GM21786 (cell line): Measurements from ENCODE around the gene AIG1.
"Not testable (repeated sequence)": the region's sequence is repeated elsewhere in the genome, so short reads cannot be mapped to it uniquely, and the experiment has no call there.

Source experiments
- ATAC-seq: cut with Tn5 transposase; IDR thresholded peaks from one replicate; pipeline ENCODE4 v1.9.1; 2021; ENCODE audit not compliant: unreplicated experiment

AIG1 gene, protein sequence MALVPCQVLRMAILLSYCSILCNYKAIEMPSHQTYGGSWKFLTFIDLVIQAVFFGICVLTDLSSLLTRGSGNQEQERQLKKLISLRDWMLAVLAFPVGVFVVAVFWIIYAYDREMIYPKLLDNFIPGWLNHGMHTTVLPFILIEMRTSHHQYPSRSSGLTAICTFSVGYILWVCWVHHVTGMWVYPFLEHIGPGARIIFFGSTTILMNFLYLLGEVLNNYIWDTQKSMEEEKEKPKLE

DNA sequence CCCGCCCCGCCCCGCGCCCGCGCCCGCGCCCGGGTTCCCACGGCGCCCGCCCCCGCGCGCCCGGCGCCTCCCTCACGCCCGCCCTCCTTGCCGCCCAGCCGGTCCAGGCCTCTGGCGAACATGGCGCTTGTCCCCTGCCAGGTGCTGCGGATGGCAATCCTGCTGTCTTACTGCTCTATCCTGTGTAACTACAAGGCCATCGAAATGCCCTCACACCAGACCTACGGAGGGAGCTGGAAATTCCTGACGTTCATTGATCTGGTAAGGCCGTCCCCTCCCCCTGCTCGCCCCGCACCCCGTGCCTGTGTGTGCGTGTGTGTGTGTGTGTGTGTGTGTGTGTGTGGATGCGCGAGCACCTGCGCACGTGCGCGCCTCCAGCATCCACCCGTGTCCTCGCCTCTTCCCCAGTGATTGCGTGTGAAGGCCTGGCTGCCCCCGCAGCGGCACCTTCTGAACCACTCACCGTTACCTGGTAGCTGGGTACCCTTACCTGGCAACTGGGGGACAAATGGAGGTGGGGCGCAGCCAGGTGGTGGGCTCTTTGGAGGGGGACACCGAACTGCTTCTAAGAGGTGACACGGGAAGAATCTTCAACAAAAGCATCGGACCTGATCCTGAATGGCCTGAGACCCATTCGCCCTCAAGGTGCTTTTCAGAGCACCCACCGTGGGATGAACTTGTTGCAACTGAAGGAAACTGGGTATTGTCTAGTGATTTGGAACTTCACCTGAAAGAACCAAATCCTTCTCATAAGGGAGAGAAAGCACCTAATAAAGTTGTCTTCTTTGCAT lies at the start of gene AIG1:
Gene AIG1 (plus strand): TSS at position 84 of the 791 bp plus-strand sequence. CDS start 37 bp downstream, at position 121.
- peak; percentile 16 for ATAC-seq

DNA sequence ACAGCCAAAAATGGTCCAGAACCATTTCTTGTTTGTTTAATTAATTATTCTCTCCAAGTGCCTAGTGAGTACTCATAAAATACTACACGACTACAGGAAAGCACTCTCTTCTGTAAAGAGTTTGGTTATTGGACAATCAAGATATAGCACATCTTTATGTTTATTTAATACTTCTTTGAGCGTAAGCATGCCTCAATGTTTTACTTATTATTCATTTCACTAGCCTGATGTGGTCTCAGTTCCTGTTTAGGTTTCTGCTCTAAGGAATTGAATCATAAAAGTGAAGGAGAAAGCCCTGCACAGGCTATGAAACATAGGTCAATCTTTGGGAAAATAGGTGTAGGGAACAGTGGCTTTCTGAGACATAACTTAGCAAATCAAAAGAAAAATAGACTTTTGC lies 45.9 kb upstream of the AIG1 start:
- ATAC-seq: peak; percentile 45

DNA sequence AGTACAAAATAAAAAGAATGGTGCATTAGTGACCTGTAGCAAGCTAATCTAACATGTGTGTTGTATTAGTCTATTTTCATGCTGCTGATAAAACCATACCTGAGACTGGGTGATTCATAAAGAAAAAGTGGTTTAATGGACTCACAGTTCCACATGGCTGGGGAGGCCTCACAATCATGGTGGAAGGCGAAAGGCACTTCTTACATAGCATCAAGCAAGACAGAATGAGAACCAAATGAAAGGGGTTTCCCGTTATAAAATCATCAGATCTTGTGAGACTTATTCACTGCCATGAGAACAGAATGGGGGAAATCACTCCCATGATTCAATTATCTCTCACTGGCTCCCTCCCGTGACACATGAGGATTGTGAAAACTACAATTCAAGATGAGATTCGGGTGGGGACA lies 45.4 kb upstream of the AIG1 start:
- ATAC-seq: no peak

DNA sequence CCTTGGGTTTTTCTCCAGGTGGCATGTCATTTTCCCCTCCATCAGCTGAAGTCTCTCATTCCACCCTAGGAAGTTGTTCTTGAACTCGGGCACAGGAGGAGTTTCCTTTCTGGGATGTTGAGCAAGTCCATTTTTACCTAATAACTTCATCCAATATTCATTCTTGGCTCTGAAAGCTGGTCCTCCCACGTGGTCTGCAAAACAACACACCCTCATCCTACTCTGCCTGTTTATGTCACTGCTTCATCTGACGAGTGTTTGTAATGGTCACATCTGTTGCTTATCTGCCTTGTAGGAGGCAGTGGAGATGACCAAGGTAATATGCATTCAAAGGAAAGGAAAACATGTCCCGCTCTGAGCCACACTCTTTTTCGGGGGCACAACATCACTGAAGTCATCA lies 41.7 kb upstream of the AIG1 start:
- ATAC-seq: no peak

DNA sequence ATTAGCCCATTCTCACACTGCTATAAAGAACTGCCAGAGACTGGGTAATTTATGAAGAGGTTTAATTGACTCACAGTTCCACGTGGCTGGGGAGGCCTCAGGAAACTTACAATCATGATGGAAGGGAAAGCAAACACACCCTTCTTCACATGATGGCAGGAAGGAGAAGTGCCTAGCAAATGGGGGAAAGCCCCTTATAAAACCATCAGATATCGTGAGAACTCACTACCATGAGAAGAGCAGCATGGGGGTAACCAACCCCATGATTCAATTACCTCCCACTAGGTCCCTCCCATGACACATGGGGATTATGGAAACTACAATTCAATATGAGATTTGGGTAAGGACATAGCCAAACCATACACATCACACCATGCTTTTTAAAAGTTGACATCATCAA lies 39.8 kb upstream of the AIG1 start:
- not testable (repeated sequence) for ATAC-seq

DNA sequence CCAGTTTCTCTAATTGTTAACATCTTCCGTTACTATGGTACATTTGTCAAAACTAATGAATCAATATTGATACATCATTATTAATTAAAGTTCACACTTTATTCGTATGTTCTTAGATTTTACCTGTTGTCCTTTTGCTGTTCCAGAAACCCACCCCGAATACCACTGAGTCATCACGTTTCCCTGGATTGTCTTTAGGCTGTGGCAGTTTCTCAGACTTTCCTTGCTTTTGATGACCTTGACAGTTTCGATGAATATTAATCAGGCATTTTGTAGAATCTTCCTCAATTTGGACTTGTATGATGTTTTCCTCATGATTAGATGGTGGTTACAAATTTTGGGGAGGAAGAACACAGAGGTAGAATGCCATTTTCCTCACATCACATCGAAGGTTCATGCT lies 39.1 kb upstream of the AIG1 start:
- ATAC-seq: no peak

DNA sequence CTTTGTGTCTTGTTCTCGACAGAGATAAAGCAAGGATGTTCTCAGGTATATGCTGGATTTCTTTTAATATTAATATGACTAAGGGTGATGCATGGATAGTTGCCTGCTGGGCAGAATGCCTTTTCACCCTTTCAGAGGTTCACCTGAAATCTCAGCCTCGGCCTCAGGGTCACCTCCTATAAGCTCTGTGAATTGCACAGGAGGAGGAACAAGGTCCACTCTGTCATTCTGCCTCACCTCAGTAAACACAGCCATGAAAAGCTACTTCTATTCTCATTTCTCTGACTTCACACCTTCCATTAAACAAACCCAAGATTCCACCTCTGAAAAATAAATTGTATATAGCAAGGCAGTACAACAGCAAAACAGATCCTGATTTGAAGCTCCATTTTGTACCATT lies 38.1 kb upstream of the AIG1 start:
- no peak for ATAC-seq

DNA sequence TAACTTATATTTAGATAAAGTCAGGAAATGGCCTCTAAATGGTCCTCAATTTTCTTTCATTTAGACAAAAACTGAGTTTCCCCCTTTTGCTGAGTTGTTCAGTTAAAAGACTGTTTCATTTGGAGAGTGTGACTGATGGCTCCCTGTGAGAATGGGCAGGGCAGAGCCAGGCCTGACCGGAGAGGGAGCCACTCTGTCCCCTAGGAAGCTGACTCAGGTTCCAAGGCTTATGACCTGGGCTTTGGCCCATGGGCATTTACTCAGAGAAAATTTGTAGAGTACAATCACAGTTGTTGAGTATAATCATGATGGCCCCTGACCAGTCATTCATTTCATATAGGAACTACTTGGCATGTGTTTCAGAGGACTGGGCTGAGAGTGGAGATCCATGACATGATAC lies 37.0 kb upstream of the AIG1 start:
- ATAC-seq: no peak

DNA sequence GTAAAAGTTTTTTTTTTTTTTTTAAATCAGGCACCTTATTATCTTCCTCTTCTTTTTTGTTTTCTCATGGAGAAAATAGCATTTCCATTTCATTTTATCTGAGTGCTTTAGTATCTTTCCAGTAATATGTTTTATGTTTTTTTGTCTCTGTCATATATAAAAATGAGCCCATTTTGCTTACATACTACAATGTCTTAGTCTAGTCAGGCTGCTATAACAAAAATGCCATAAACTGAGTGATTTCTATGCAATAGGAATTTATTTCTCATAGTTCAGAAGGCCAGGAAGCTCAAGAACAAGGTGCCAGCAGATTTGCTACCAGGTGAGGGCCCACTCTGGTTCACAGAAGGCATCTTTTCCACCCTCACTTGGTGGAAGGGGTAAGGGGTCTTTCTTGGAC lies 35.7 kb upstream of the AIG1 start:
- no peak for ATAC-seq

DNA sequence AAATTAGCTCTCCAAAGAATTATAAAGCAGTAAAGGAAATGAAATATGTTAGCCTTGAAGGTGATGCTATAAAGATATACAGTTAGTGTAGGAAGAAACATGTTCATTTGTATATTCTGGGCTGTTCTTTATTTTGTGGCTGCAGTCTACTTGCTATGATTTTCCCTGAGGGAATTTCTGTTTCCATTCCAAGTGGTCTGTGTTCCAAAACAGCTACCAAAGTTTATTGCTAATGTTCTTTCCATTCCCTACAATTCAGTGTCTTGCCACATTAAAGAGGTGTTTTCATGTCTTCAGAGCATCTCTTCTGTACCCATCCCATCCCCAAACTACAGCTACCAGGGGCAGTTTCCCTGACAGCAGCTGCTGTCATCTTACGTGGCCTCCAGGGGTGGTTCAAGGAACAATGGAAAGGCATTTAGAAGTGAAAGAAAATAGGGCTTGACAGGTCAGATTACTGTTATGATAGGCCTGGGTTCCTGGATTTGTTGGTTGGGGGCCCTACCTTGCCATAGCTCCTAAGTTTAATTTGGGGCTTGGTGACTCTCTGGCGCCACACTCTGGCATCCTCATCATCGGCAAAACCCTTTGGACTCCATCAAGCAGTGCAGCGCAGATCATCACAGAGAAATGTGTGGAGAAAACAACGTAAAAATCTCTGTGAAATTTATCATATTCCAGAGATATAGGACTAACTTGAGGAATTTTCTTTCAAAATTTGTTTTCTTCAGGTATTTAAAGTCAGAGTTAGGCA lies 33.8 kb upstream of the AIG1 start:
- no peak for ATAC-seq

DNA sequence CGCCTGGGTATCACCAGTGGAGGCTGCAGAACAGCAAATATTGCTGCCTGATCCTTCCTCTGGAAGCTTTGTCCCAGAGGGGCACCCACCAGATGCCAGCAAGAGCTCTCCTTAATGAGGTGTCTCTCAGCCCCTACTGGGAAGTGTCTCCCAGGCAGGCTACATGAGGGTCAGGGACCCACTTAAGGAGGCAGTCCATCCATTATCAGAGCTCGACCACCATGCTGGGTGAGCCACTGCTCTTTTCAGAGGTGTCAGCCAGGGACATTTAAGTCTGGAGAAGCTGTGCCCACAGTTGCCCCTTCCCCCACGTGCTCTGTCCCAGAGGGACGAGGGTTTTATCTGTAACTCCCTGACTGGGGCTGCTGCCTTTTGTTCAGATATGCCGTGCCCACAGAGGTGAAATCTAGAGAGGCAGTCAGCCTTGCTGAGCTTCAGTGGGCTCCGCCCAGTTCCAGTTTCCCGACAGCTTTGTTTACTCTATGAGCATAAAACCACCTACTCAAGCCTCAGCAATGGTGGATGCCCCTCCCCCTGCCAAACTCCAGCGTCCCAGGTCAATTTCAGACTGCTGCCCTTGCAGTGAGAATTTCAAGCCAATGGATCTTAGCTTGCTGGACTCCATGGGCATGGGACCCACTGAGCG lies 25.9 kb upstream of the AIG1 start:
- ATAC-seq: no peak

DNA sequence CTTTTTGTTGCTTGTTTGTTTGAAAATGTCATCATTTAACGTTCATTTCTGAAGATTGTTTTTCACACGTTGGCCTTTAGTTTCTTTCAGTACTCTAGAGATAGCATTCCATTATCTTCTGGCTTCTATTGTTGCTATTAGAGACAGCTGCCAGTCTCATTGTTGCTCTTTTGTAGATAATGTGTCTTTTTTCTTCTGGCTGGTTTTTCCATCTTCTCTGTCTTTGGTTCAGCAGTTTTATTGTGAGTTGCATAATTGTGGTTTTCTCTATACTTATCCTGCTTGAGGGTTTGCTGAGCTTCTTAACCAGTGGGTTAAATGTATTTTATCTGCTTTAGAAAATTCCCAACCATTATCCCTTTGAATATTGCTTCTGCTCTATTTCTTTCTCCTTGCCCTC lies 23.2 kb upstream of the AIG1 start:
- no peak for ATAC-seq

DNA sequence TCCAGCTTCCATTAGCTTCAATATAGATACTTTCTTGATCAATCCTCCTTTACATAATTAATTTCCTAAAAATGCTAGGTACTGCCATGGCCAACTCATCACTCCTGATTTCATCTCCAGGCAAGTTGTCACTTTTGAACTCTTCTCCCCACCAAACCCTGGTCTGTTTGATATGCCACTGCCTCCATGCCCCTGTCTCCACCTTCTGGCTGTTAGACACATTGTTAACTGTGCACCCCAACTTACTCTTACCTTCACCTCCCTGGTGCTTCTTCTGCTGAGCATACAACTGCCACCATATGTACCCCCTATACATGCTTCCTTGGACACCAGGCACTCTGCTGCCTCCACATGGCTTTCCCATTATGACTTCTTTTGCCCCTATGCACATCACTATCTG lies 21.9 kb upstream of the AIG1 start:
- ATAC-seq: no peak

DNA sequence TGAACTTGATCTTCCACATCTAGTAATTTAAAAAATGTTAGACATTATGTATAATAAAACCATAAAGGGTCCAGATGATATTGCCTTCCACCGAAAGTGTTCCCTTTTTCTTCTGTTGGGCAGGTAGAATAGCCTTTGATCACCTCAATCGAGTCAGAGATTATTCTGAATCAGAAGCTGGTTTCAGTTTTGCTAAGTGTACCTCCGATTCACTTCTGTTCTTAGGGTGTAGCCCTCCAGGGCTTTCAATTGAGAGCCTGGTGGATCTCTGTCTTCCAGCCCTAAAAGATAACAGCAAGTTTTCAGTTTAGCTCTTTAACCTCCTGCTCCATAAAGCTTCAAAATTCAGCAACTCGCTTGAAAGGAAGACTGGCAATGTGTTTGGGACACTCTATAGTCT lies 21.1 kb upstream of the AIG1 start:
- ATAC-seq: no peak

DNA sequence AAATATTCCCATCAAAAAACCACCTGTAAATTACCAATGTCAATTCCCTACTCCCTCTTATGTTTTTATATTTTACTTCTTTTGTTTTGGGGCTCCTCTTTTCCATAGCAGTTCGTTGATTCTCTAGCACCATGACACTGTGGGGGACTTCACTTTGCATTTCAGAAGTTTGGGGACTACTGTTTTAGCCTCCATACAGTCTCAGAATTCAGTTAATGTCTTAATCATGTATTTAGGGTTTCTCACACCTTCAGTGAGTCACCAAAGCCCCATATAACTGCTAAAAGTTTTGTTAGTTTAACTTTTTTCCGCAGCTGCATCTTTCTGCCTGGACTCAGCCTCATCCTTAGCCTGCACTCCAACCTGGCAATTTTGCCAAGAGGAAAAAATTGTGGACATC lies 20.7 kb upstream of the AIG1 start:
- ATAC-seq: no peak

DNA sequence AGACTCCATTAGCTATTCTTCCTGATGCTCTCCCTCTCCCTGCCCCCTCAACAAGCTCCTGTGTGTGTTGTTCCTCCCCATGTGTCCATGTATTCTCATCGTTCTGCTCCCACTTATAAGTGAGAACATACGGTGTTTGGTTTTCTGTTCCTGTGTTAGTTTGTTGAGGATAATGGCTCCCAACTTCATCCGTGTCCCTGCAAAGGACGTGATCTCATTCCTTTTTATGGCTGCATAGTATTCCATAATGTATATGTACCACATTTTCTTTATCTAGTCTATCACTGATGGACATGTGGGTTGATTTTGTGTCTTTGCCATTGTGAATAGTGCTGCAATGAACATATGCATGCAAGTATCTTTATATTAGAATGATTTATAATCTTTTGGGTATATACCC lies 16.3 kb upstream of the AIG1 start:
- not testable (repeated sequence) for ATAC-seq

DNA sequence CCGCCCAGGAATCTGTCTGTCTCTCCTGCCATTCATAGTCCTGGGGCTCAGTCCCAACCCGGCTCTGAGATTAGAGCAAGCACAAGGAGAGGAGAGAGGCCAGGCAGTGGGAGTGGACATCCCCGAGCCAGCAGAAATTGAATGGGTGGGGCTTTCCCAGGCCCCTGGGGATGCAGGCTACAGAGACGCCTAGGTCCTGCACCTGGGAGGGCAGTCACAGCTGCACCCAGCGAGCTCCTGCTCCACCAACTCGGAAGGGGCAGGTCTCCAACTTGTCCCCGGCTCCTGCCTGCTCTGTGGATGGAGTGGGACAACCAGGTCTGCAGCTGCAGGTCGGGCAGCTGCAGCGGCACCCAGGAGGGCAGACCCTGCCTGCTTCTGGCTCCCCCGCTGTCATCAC lies 11.1 kb upstream of the AIG1 start:
- no peak for ATAC-seq

DNA sequence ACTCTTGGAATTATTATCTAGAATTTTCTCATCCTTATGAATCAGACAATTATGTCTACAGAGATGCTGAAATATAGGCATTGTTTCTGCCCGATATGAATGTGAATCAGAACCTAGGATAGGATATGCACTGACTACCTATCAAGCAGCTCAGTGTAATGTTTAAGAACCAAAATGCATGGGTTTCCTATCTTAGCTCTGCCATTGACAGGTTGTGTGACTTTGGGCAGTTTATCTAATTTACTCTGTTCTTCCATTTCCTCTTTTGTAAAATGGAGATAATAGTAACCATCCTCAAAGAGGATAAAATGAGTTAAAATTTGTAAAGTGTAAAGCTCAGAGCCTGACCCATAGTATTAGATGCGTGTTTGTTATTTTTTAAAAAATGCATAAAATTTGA lies 10.2 kb upstream of the AIG1 start:
- no peak for ATAC-seq

DNA sequence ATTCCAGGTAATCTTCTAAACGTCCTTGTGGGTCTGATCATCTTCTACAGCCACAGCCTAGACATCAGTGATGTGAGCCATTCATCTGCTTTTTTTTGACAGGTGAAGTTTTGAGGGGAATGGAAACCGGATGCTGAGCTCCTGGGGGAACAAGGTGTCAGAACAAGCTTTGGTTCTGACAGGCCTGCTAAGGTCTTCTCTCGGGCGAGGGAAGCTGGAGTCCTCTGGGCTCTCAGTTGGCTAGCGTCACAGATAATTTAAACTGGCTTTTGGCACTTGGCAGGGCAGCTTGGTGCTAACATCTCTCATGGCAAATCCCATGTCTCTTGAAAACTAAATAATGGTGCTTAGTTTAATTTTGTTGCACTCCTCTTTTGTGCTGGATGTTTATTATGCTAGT lies 8.4 kb upstream of the AIG1 start:
- no peak for ATAC-seq

DNA sequence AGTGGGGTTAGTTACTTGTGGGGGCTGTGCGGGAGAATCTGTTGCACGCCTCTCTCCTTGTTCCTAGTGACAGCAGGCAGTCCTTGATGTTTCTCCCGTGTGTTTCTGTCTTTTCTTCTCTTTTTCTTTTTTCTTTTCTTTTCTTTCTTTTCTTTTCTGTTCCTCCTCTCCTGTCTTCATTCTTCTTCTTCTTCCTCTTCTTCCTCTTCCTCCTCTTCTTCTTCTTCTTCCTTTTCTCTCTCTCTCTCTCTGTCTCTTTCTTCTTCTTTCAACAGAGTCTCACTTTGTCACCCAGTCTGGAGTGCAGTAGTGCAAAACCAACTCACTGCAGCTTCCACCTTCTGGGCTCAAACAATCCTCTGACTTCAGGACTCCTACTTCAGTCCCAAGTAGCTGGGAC lies 6.8 kb upstream of the AIG1 start:
- ATAC-seq: no peak

DNA sequence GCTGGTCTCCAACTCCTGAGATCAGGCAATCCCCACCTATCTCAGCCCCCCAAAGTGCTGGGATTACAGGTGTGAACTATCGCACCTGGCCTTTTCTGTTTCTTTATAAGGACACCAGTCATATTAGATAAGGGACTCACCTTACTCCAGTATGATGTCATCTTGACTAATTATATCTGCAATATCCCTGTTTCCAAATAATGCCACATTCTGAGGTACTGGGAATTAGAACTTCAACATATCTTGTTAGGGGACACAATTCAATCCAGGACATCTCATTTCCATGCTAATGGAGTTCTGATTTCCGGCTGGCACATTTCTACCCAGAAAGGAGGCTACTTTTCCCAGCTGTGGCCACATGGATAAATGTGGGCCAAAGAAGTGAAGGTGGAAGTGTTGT lies 6.4 kb upstream of the AIG1 start:
- no peak for ATAC-seq

DNA sequence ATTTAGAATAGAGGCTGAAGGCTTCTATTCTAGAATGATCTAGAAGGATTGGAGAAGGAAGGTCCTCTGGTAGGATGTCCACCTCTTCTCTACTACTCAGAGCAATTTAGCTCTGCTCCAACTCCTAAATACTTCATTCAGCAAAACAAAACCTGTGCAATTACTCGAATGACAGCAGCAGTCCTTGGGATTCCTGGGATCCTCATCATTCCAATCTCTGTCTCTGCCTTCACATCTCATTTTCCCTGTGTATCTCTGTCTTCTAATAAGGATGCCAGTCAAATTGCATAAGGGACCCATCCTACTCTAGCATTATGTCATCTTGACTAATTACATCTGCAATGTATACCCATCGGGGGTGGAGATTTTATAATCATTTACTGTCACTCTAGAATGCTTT lies 5.5 kb upstream of the AIG1 start:
- no peak for ATAC-seq
